Fibroblast of pulmonary artery (primary cell): ENCODE measurements around the gene AKAP13.

Experiments
- DNase-seq: peaks from one replicate; pipeline ENCODE4 v3.0.0-alpha.2; 2010; ENCODE audit warnings: low read depth
- H3K4me3 ChIP-seq: replicated peaks from 2 replicates; pipeline ENCODE4 v1.5.1; 2011; ENCODE audit warnings: low read depth, mild to moderate bottlenecking, control low read depth, low read length, moderate library complexity
- CTCF ChIP-seq: IDR thresholded peaks from 2 replicates; pipeline ENCODE4 v1.5.1; 2011; ENCODE audit warnings: mild to moderate bottlenecking, control low read depth, low read length, inconsistent platforms; ENCODE audit errors: missing control alignments

AKAP13 gene

GRCh38 chr15:85631018-85631417 lies 250.6 kb downstream of the AKAP13 start:
- TF ChIP-seq CTCF, result no peak
- no peak for DNase-seq
- no peak overlapping the region for H3K4me3 ChIP-seq

GRCh38 chr15:85632014-85632413 lies 251.6 kb downstream of the AKAP13 start:
- no peak for DNase-seq
- TF ChIP-seq CTCF, result no peak
- H3K4me3 ChIP-seq, result no peak overlapping the region

GRCh38 chr15:85633859-85634258 lies 253.5 kb downstream of the AKAP13 start:
- H3K4me3 ChIP-seq, result no peak overlapping the region
- no peak for DNase-seq
- no peak for TF ChIP-seq CTCF

GRCh38 chr15:85636351-85636750 lies 255.9 kb downstream of the AKAP13 start:
- DNase-seq, result no peak
- no peak for TF ChIP-seq CTCF
- H3K4me3 ChIP-seq, result no peak overlapping the region

GRCh38 chr15:85639752-85640381 lies 259.5 kb downstream of the AKAP13 start:
- no peak for TF ChIP-seq CTCF
- peak; percentile 55 for DNase-seq
- H3K4me3 ChIP-seq, result no peak overlapping the region

- peak overlapping the region; percentile 11 for H3K4me3 ChIP-seq
- TF ChIP-seq CTCF, result no peak
- DNase-seq, result no peak
These were observed 261.8 kb downstream of the AKAP13 start for GRCh38 chr15:85642065-85642692.

- no peak for TF ChIP-seq CTCF
- DNase-seq, result peak; percentile 86
- peak overlapping the region; percentile 11 for H3K4me3 ChIP-seq
These were observed 262.3 kb downstream of the AKAP13 start for GRCh38 chr15:85642693-85643066.
